HG03060 (cell line): ENCODE measurements around the gene EME1.

ENCODE experiments used
- ATAC-seq: cut with Tn5 transposase; IDR thresholded peaks from one replicate; pipeline ENCODE4 v1.9.1; 2021; ENCODE audit warnings: low read depth, moderate number of reproducible peaks; ENCODE audit not compliant: unreplicated experiment

EME1 gene

GRCh38 chr17:50347117-50347893 is 25.7 kb upstream of the EME1 start:
- no peak for ATAC-seq

DNA sequence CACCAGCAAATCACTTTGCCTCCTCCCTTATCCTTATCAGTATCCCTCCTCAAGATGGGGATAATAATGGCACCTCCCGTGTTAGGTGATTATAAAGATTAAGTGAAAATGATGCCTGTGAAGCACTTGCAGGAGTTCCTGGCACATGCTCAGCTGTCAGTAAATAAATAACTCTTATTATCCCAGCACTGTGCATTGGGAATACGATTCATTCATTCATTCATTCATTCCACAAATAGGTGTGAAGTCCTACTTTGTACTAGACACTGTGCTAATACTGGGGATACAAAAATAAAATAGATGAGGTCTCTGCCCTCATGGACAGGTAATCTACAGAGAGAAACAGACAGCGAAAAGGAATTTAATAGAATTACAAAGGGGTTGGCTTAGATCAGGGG is 25.1 kb upstream of the EME1 start:
- ATAC-seq, result no peak

- ATAC-seq, result no peak
These were observed 24.3 kb upstream of the EME1 start for GRCh38 chr17:50348522-50349242.

DNA sequence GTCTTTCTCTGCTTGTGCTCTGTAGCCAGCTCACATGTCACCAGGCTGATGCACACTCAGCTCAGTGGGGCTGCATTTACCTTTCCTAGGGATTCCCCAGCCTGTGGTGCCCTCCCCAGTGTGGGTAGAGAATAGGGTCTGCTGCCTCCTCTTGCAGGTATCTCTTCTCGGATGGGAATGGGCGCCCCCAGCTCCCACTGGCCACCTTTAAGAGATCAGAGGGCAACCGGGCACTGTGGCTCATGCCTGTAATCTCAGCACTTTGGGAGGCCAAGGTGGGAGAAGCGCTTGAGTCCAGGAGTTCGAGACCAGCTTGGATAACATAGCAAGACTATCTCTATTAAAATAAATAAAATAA is 23.8 kb upstream of the EME1 start:
- ATAC-seq, result no peak

- no peak for ATAC-seq
These were observed 22.3 kb upstream of the EME1 start for GRCh38 chr17:50350733-50351132.

DNA sequence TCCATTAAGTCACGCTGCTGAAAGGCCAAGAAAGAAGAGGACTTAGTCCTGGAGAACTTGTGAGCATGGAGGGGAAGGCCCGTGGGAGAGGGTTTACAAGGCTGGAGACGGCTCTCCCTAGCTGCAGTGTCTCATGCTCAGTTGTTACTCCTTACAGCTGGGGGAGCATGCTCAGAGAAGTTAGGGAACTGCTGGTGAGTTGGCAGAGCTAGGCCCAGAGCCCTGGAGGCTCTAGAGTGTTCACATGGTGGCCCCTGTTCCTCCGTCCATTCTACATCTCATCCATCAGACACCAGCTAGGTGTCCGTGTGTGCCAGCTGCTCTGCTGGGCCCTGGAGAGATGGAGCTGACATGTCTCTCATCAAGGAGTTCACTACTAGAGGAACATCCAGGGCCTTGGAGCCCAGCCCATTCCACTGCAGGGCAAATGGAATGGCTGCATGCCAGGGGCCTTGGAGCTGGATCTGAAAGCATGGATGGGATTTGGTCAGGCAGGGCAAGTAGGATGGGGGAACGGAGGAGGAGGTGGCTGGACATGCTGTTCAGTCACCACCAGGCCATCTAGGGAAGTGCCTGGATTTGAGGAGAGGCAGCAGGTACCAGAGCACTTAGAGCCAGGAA is 20.8 kb upstream of the EME1 start:
- no peak for ATAC-seq

DNA sequence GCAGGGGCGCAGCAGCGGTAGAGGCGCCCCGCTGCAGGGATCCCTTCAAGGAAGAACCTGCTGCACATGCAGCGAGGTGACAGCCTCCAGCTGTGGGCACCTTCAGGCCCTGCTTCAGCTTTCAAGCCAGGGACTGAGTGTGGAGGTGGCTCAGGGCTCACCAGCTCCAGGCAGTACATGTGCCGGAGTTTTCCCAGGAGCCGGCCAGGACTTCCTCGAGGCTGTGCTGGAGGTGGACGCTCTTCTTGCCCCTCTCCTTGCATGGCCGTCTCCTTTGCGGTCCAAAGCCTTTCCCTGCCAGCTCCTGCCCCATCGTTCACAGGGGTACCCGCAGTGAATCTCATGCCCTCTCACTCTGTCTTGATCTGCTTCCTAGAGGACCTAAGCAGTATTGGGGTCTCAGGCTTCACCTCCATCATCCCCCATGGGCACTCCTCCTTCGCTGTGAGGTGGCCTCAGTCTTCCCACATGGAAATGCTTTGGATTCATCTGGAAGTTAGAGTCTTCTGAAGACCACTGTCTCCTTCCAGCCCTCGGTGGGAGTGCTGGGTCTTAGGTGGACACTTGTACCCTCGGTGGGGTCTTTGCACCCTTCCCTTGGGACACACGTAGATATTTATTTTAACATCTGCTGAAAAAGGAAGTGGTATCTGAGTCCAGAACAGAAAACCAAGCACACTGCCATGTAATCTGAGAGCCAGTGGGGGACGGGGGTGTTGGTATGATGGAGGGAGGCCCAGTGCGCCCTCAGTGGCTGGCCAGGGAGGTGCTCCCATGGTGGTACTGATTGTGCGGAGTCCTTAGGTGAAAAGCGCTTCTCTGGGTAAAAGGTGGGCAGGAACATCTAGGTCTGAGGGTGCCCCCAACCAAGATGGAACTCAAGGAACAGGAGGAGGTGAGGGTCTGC is 20.1 kb upstream of the EME1 start:
- no peak for ATAC-seq

- ATAC-seq, result no peak
These were observed 19.3 kb upstream of the EME1 start for GRCh38 chr17:50353600-50354195.

GRCh38 chr17:50354198-50354597 is 18.8 kb upstream of the EME1 start:
- no peak for ATAC-seq

DNA sequence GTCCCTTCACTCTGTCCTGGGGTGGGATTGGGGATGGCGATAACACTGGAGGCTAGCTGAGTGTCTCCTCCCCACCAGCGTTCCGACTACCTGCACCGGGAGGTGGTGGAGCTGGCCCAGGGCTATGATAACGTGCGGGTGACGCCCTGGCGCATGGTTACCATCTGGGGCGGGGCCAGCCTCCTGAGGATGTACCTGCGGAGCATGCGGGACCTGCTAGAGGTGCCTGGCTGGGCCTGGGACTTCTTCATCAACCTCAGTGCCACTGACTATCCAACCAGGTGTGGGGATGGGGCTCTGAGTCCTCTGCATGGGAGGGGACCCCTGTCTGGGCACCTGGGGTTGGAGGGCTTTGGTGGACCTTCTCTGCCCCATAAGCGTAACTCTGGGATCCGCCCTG is 18.3 kb upstream of the EME1 start:
- no peak for ATAC-seq

DNA sequence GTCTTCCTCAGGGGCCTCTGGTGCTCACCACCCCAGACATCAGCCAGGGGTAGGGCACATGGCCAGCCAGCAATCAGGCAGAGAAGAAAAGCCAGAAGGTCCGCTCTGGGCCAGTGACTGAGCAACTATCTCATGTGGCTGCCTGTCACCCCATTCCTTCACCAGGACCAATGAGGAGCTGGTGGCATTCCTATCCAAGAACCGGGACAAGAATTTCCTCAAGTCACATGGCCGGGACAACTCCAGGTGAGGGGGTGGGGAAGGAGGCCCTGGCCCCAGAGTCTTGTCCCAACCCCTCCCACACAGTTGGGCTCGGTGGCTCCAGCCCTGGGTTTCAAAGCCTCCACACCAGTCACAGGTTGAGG is 17.7 kb upstream of the EME1 start:
- ATAC-seq, result no peak

DNA sequence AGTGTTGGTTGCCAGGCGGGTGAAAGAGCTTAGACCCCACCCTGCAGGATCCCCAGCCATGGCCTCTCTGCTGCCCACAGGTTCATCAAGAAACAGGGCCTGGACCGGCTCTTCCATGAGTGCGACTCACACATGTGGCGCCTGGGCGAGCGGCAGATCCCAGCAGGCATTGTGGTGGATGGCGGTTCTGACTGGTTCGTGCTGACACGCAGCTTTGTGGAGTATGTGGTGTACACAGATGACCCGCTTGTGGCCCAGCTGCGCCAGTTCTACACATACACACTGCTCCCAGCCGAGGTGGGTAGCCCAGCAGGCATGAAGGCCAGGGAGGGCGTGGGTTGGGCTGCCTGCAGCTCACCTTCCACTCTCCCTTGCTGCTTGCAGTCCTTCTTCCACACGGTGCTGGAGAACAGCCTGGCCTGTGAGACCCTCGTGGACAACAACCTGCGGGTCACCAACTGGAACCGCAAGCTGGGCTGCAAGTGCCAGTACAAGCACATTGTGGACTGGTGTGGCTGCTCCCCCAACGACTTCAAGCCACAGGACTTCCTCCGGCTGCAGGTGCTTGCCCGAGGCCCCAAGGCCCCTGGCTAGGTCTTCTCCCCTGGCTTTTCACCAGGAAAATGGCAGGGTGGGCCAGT is 17.2 kb upstream of the EME1 start:
- no peak for ATAC-seq

DNA sequence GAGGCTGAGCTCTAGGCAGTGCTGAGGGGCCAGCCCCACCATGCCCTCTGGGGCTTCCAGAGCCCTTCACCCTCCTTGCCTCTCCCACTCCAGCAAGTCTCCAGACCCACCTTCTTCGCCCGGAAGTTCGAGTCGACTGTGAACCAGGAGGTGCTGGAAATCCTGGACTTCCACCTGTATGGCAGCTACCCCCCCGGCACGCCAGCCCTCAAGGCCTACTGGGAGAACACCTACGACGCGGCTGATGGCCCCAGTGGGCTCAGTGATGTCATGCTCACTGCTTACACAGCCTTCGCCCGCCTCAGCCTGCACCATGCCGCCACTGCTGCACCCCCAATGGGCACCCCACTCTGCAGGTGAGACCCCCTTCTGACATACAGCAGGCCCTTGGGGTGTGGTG is 16.6 kb upstream of the EME1 start:
- no peak for ATAC-seq

GRCh38 chr17:50356892-50357510 is 16.0 kb upstream of the EME1 start:
- no peak for ATAC-seq

- no peak for ATAC-seq
These were observed 14.9 kb upstream of the EME1 start for GRCh38 chr17:50358177-50358576.

DNA sequence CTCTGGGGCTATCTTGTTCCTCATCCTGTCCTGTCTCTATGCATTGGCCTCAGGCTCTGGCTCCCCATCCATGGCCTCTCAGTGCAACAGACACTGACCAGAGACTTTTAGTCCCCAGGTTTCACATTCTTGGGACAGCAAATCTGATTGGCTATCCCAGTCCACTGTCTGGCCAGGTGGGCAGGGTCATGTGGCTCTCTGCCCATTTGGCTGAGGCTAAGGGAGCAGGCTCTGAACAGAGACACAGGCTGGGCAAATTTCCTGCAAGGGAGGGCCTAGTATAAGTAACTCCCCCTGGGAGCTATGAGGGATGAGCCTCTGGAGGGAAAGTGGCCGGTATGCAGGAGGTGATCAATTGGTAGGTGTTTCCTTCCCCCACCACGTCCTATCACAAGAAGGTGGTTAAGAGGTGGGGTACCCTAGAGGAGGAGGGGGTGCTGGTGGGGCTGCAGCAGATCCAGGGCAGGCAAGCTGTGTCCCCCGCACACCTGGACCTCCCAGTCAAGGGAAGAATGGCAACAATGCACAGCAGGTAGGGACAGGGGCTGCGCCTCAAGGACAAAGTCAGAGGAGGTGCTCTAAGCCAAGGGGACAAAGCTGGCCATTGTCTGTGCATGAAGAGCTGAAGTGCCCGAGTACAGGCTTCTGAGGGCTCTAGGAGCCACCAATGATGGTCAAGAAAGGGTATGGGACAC is 13.9 kb upstream of the EME1 start:
- ATAC-seq, result no peak

- no peak for ATAC-seq
These were observed 13.0 kb upstream of the EME1 start for GRCh38 chr17:50359998-50360461.

DNA sequence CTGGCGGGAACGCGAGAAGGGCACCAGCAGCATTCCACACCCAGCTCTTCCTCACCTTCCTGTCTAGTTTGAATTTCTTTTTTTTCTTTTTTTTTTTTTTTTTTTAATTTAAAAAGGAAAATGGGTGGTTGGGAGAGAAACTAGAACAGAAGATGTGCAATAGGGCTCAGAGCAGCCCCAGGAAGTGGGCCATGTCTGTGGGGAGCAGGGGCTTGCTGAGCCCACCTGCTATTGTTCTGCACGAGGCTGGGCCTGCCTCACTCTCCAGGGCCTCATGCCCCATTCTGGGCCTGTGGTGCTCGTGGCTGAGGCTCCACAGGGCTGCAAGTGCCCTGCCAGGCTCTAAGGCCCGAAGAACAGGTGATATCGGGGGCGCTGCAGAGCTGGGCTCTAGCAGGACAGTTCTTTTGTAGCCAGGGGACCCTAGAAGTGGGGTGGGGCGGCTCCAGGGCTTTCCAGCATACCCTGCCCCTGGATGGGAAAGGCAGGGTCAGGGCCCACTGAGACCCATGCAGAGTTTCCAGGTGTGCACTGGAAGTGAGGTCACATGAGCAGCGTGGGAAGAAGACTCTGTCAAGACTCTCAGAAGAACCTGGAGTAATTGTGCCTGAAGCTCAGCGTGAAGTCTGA is 12.4 kb upstream of the EME1 start:
- ATAC-seq, result no peak
